Dendritic cell treated with granulocyte-macrophage colony-stimulating factor and Interleukin-4, amounts not matched to agents 40 ng/mL and 50 ng/mL, for 4 days (primary cell): ENCODE results near the gene ELP5.

Source experiments
- H3K27ac Mint-ChIP-seq: one replicate; pipeline ENCODE4 v1.8.0; 2022; ENCODE audit warnings: mild to moderate bottlenecking, mixed read lengths
- H3K27me3 Mint-ChIP-seq: one replicate; pipeline ENCODE4 v1.8.0; 2022; ENCODE audit warnings: mild to moderate bottlenecking, mixed read lengths
- H3K36me3 Mint-ChIP-seq: one replicate; pipeline ENCODE4 v1.8.0; 2022; ENCODE audit warnings: low read depth, mixed read lengths
- H3K4me1 Mint-ChIP-seq: one replicate; pipeline ENCODE4 v1.8.0; 2022; ENCODE audit warnings: low read depth, mixed read lengths
- H3K4me3 Mint-ChIP-seq: one replicate; pipeline ENCODE4 v1.8.0; 2022; ENCODE audit warnings: mild to moderate bottlenecking, moderate library complexity, mixed read lengths
- H3K9me3 Mint-ChIP-seq: one replicate; pipeline ENCODE4 v1.8.0; 2022; ENCODE audit warnings: mixed read lengths
- intact Hi-C: fragments of 100-400 bp; cut with micrococcal nuclease; formaldehyde crosslinking; loops from one replicate; pipeline ENCODE4 v1.15.0; 2022

Gene ELP5

DNA sequence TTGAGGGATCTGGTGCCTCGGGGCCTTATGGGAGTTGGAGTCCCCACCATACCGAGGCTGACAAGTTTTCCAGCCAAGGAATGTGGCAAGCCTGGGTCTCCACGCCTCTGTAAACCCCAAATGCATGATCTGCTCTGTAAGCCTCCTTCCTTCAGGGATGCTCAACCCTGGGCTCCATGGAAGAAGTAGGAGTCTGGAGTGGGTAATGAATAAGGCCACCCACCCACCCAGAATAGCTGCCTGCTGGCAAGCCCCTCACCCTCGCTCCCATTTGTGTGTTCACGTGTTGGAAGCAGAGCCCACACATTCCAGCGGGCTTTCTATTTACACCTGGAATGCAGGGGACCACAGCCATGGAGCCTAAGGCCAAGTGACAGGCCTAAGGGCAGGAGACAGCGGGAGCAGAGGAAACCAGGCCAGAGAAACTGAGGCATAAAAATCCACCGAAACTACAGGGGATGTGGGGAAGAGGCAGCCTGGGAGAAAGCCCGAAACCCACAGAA, 36.8 kb upstream of the ELP5 start:
- H3K4me3 Mint-ChIP-seq, result peak overlapping the region; percentile 94
- no peaks in the 10 kb centered on the region for H3K9me3 Mint-ChIP-seq
- peaks cover 16% of the 10 kb centered on the region for H3K36me3 Mint-ChIP-seq
- intact Hi-C loops, result loop anchor here (1.0 to 5.0 kb wide), 2 partner anchors 10 to 37 kb away; partner anchors contain the start of genes CTDNEP1 and ELP5
- peak overlapping the region; percentile 87 for H3K27ac Mint-ChIP-seq
- H3K4me1 Mint-ChIP-seq, result peaks cover 73% of the 10 kb centered on the region
- no peaks in the 10 kb centered on the region for H3K27me3 Mint-ChIP-seq

DNA sequence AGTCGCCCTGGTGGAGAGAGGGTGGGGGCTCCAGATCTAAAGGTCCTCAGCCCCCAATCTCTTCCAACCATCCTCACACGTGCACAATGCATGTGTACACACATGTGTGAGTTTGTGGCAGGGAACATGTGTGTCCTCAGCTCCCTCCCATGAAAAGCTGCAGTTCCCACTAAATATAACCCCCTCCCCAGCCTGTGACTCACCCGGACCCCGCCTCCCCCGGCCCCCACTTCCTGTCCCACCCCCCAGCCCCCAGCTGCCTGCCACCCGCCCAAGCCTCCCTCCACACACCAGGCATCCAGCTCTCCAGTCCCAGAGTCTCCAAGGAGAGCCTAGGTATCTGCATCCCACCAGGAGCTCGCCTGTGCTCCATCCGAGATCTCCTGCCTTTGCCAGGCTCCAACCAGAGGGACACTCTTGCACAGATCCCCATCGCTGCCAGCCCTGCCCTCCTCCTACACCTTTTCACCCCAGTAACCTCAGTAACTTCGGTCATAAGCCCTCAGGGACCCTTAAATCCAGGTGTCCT, 36.3 kb upstream of the ELP5 start:
- no peaks in the 10 kb centered on the region for H3K27me3 Mint-ChIP-seq
- H3K4me1 Mint-ChIP-seq, result peaks cover 76% of the 10 kb centered on the region
- no peaks in the 10 kb centered on the region for H3K9me3 Mint-ChIP-seq
- peak overlapping the region; percentile 47 for H3K27ac Mint-ChIP-seq
- intact Hi-C loops, result loop anchor here (1.0 to 5.0 kb wide), 2 partner anchors 10 to 37 kb away; partner anchors contain the start of genes CTDNEP1 and ELP5
- peaks cover 12% of the 10 kb centered on the region for H3K36me3 Mint-ChIP-seq
- H3K4me3 Mint-ChIP-seq, result peak overlapping the region; percentile 94

DNA sequence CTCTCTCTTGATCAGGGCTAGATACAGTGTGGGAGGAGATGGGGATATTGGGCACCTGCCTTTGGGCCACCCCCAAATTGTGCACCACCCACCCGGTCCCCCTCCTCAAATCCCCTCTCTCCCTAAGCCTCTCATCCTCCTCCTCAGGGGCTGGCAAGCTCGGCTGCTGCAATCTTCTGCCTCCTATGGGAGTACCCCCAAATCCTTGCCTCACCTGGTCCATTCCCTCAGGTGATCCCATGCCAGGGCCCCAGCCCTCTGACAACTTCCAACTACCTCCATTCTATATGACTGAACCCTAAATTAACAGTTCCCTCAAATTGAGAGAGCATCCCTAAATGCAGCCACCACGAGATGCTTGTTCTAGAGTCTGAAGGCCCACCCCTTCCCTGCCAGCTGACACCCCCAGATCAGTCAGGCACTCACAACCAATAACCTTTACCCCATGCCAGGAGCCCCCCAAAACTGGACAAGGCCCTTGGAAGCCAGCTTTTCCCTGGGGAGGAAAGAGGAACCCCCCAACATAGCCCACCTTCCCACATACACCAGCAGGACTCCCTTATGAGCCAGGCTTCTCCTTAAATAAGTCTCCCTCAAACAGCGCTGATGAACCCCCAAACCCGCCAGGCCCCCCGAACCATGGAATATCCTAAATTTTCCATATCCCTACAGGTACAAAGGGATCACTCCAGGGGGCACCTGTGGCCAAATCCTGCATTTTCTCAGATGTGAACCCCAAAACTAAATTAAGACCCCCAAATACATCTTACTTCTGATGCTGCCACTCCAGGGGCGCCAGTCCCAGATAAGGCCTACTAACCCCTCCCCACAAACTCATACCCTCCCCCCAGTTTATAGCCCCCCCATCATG, 35.5 kb upstream of the ELP5 start:
- Mint-ChIP-seq H3K27ac (peak overlapping the region; percentile 47), H3K36me3 (peaks cover 15% of the 10 kb centered on the region), H3K9me3 (no peaks in the 10 kb centered on the region), H3K27me3 (no peaks in the 10 kb centered on the region), H3K4me3 (peak overlapping the region; percentile 65), H3K4me1 (peaks cover 84% of the 10 kb centered on the region)
- intact Hi-C loops, result loop anchor here (5.0 kb wide), 1 partner anchor 36 kb away; the partner anchor contains the start of genes CTDNEP1 and ELP5

DNA sequence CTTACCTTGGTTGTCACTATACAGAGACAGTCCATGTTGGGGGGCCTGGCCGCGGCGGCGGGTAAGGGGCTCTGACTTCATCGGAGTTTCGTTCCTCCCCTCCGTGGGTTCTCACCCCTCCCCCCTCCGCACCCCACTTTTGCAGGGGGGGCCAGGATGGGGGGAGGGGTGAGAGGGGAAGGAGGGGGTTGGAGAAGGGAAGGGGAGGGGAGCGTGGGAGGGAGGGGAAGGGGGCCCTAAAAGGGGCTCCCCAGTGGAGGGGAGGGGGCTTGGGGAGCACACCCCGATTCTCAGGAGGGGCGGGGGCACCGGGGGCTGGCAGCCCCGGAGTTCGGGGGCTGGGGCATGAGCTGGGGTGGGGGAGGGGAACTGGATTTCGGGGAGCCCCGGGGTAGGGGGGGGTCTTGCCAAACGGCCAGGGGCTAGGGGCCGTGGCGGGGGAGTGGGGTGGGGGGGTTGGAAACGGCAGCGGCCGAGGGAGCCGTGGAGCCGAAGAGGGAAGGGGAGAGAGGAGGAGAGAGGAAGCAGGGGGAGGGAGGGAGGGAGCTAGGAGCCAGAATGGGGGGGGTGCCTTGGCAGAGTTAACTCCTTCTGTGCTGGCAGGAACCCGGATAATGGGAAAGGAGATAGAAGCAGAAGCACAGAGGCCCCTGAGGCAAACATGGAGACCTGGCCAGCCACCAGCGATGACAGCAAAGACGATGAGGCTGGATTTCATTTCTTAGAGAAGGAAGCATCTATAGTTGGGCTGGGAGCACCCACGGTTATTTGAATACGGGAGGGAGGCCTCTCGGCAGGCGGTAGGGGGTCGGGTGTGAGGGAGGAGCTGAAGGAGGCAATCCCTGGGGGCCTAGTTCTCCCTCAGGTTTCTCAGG, 34.7 kb upstream of the ELP5 start:
- intact Hi-C loops, result loop anchor here (5.0 kb wide), 1 partner anchor 35 kb away; the partner anchor contains the start of genes CTDNEP1 and ELP5
- H3K4me3 Mint-ChIP-seq, result peak overlapping the region; percentile 82
- peak overlapping the region; percentile 91 for H3K27ac Mint-ChIP-seq
- H3K4me1 Mint-ChIP-seq, result peaks cover 87% of the 10 kb centered on the region
- no peaks in the 10 kb centered on the region for H3K9me3 Mint-ChIP-seq
- peaks cover 24% of the 10 kb centered on the region for H3K36me3 Mint-ChIP-seq
- H3K27me3 Mint-ChIP-seq, result no peaks in the 10 kb centered on the region

DNA sequence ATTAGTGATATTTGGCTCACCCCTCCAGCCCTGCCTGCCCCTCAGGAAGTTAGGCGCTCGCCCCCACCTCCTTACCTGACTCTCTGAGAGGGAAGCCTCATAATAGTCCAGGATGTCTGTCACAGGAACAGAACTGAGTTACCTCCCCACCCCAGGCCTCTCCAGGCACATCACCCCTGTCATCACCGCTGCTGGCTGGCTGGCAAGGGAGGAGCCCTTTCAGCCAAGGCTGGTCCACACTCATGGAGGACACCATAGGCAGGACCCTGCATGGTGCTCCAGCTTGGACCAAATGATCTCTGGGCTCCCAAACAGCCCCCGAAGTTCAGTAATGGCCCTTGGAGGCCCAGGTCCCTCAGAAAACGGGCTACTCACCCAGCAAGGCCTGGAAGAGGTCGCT, 33.8 kb upstream of the ELP5 start:
- peaks cover 86% of the 10 kb centered on the region for H3K4me1 Mint-ChIP-seq
- no peaks in the 10 kb centered on the region for H3K9me3 Mint-ChIP-seq
- H3K4me3 Mint-ChIP-seq, result peak overlapping the region; percentile 27
- H3K27me3 Mint-ChIP-seq, result no peaks in the 10 kb centered on the region
- H3K27ac Mint-ChIP-seq, result peak overlapping the region; percentile 91
- H3K36me3 Mint-ChIP-seq, result peaks cover 31% of the 10 kb centered on the region
- intact Hi-C loops, result loop anchor here (2.0 to 5.0 kb wide), 2 partner anchors 17 to 34 kb away; partner anchors contain the start of genes CTDNEP1, DVL2 and ELP5

DNA sequence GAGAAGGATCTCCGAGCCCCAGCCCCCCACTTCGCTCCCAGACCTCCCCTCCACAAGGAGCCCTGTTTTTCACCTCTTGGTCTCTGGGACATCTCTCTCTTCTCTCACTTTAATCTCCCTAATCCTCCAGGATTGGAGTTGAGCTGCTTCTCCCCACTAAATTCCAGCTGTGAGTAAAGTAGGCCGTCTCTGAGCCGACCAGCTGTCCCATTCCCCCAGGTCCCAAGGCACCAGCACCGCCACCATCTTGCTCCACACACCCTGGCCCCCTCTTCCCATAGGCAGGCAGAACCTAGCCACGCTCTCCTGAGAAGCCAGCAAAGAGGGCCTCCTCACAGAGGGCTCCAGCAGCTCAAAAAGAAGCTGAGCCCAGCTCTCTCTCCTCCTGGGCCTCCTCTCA, 33.3 kb upstream of the ELP5 start:
- intact Hi-C loops, result loop anchor here (2.0 to 5.0 kb wide), 2 partner anchors 16 to 34 kb away; partner anchors contain the start of genes CTDNEP1, DVL2 and ELP5
- Mint-ChIP-seq H3K27ac (peak overlapping the region; percentile 91), H3K4me3 (peak overlapping the region; percentile 30), H3K4me1 (peaks cover 80% of the 10 kb centered on the region), H3K36me3 (peaks cover 32% of the 10 kb centered on the region), H3K9me3 (no peaks in the 10 kb centered on the region), H3K27me3 (no peaks in the 10 kb centered on the region)

DNA sequence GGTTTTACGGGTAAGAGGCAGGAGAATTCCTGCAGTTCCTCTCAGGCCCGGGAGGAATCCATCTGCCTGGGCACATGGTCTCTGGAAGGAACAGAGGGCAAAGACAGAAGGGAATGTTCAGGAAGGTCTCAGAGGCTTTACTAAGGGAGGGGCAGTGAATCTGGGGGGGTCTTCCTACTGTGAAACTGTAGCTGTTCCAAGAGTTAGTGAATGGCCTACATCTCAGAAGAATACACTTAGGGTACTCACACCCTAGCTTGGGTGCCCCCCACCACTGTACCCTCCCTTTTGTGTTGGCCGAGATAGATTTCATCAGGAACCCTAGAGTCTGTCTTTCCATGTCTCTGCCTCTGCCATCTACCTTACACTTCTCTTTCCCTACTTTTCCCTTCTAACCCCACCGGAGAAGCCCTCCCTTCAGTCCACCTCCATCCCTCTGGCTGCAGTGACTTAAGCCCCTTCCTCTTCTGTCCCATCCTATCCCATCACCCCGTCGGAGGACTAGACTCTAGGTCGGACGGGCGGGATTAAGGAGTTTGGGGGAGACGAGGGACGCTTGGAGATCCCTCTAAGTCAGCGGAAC, 32.7 kb upstream of the ELP5 start:
- no peaks in the 10 kb centered on the region for H3K9me3 Mint-ChIP-seq
- H3K4me1 Mint-ChIP-seq, result peaks cover 74% of the 10 kb centered on the region
- no peaks in the 10 kb centered on the region for H3K27me3 Mint-ChIP-seq
- H3K36me3 Mint-ChIP-seq, result peaks cover 37% of the 10 kb centered on the region
- intact Hi-C loops, result loop anchor here (2.0 to 5.0 kb wide), 2 partner anchors 15 to 33 kb away; partner anchors contain the start of genes CTDNEP1, DVL2 and ELP5
- H3K4me3 Mint-ChIP-seq, result peak overlapping the region; percentile 99
- H3K27ac Mint-ChIP-seq, result peak overlapping the region; percentile 91

DNA sequence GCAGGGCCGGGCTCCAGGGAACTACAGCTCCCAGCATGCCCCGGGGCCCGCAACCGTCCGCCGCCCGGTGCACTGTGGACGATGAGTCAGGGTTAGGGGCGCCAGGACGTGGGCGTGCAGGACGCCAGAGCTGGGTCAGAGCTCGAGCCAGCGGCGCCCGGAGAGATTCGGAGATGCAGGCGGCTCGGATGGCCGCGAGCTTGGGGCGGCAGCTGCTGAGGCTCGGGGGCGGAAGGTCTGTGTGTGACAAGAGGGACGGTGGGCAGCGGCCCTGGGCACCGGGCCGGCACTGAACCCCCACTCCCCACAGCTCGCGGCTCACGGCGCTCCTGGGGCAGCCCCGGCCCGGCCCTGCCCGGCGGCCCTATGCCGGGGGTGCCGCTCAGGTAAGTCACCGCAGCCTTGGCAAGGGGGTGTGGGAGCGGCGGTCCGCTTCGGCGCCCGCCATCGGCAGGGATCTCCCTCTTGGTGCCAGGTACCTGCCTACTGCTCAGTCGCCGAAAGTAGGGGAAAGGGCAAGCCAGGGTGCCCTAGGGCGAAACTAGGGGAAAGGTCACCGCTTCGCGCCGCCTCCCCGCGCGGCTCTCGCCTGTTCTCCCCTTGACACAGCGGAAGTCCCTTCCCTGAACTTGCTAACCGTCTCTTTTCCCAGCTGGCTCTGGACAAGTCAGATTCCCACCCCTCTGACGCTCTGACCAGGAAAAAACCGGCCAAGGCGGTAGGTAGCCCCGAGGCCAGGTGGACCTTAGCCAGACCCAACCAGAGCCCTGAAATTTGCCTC, 32.0 kb upstream of the ELP5 start, which contains the start of the genes ACADVL and DLG4:
ACADVL (plus strand) TSS at position 127 of the 781 bp plus-strand sequence; CDS start at position 174, 47 bp downstream.
DLG4 (minus strand) TSS at position 25 of the 781 bp plus-strand sequence.
- Mint-ChIP-seq H3K27ac (peak within 1 kb of the TSS; percentile 91), H3K36me3 (peaks cover 44% of the 10 kb centered on the region), H3K9me3 (no peaks in the 10 kb centered on the region), H3K27me3 (no peaks in the 10 kb centered on the region), H3K4me1 (peaks cover 67% of the 10 kb centered on the region), H3K4me3 (peak within 1 kb of the TSS; percentile 99)
- intact Hi-C loops, result loop anchor here (2.0 to 5.0 kb wide), 2 partner anchors 15 to 32 kb away; partner anchors contain the start of genes CTDNEP1, DVL2 and ELP5

DNA sequence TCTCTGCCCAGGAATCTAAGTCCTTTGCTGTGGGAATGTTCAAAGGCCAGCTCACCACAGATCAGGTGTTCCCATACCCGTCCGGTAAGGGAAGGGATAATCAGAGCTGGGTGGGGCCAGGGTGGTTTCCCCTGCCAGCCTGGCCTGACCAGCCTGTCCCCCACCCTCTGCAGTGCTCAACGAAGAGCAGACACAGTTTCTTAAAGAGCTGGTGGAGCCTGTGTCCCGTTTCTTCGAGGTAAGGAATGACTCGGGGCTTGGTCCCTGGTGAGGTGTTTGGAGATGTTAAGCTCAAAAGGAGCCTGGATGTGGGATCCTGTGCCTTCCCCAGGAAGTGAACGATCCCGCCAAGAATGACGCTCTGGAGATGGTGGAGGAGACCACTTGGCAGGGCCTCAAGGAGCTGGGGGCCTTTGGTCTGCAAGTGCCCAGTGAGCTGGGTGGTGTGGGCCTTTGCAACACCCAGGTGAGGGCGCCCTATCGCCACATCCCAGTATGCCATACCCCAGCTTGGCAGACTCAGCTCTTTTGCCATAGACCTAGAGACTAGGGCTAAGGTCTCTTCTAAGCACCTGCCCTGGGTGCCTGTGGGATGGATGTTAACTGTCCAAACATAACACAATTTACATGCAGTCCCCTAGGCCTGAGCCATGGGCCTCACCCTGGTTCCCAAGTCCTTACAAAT, 31.3 kb upstream of the ELP5 start:
- peak overlapping the region; percentile 91 for H3K27ac Mint-ChIP-seq
- no peaks in the 10 kb centered on the region for H3K9me3 Mint-ChIP-seq
- H3K27me3 Mint-ChIP-seq, result no peaks in the 10 kb centered on the region
- peaks cover 60% of the 10 kb centered on the region for H3K4me1 Mint-ChIP-seq
- intact Hi-C loops, result no loop called here
- H3K4me3 Mint-ChIP-seq, result peak overlapping the region; percentile 99
- H3K36me3 Mint-ChIP-seq, result peaks cover 51% of the 10 kb centered on the region

DNA sequence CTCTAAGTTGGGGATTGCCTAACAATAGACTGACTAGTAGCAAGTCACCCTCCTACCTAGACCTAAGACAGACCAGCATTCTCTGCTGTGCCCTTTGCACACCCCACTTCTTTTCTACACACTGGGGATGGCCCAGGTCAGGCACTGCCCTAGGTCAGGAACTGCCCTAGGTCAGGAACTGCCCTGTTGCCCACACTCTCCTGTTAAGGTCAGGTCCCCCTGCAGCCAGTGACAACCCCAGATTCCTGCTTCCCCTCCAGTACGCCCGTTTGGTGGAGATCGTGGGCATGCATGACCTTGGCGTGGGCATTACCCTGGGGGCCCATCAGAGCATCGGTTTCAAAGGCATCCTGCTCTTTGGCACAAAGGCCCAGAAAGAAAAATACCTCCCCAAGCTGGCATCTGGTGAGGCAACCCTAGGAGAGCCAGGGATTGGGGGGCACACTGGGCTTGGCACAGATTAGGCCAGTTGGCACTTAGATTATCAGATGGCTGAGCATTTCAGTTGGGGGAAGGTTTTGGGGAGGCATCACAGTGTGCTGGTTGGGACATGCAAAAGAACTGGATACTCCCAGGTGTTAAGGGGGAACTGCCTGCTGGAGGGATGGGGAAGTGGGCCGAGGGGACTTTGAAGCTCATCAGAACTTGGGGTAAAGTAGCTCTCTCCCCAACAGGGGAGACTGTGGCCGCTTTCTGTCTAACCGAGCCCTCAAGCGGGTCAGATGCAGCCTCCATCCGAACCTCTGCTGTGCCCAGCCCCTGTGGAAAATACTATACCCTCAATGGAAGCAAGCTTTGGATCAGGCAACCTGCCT, 30.5 kb upstream of the ELP5 start:
- no peaks in the 10 kb centered on the region for H3K9me3 Mint-ChIP-seq
- peaks cover 53% of the 10 kb centered on the region for H3K4me1 Mint-ChIP-seq
- H3K27me3 Mint-ChIP-seq, result no peaks in the 10 kb centered on the region
- no peak overlapping the region for H3K4me3 Mint-ChIP-seq
- intact Hi-C loops, result no loop called here
- H3K36me3 Mint-ChIP-seq, result peaks cover 59% of the 10 kb centered on the region
- H3K27ac Mint-ChIP-seq, result no peak overlapping the region
